Measurements from ENCODE around the gene NDUFS6.

- TF ChIP-seq HOXA7 (CRISPR knock-in tag; IDR thresholded peaks at IDR 0.05) (no peak), CTCF (IDR thresholded peaks at IDR 0.05) (no peak), JUNB (IDR thresholded peaks at IDR 0.05) (no peak), POLR2AphosphoS2 (conservative IDR thresholded peaks at IDR 0.05; ENCODE audit: low read length) (no peak), MAX (IDR thresholded peaks at IDR 0.05) (no peak), MAZ (IDR thresholded peaks at IDR 0.05; ENCODE audit: borderline replicate concordance, low read depth, low read length) (no peak), RCOR1 (IDR thresholded peaks at IDR 0.05; ENCODE audit: low read depth, low read length) (no peak), POLR2A (IDR thresholded peaks at IDR 0.05; ENCODE audit: low read length) (no peak), USF2 (IDR thresholded peaks at IDR 0.05) (no peak), GATA3 (IDR thresholded peaks at IDR 0.05; ENCODE audit: borderline replicate concordance) (no peak), ESRRA (IDR thresholded peaks at IDR 0.05; ENCODE audit: borderline replicate concordance, low read length) (no peak), JUN (IDR thresholded peaks at IDR 0.05) (no peak), RFX5 (IDR thresholded peaks at IDR 0.05) (no peak)
- TF ChIP-seq, protein P1, sequence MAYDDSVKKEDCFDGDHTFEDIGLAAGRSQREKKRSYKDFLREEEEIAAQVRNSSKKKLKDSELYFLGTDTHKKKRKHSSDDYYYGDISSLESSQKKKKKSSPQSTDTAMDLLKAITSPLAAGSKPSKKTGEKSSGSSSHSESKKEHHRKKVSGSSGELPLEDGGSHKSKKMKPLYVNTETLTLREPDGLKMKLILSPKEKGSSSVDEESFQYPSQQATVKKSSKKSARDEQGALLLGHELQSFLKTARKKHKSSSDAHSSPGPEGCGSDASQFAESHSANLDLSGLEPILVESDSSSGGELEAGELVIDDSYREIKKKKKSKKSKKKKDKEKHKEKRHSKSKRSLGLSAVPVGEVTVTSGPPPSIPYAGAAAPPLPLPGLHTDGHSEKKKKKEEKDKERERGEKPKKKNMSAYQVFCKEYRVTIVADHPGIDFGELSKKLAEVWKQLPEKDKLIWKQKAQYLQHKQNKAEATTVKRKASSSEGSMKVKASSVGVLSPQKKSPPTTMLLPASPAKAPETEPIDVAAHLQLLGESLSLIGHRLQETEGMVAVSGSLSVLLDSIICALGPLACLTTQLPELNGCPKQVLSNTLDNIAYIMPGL (CRISPR knock-in tag; IDR thresholded peaks at IDR 0.05; ENCODE audit: borderline replicate concordance) = no peak
Measured at GRCh38 chr5:1823381-1824034, 22.3 kb downstream of the NDUFS6 start.

Measured in A549 (cell line).